Prostate gland (tissue), 2 donors: ENCODE results near the gene CLN6. TPM values are rescaled to one million over a fixed set of nuclear protein-coding genes. Genes with fewer than 3 reads are reported as not detected.
"Not testable (repeated sequence)": the region's sequence is repeated elsewhere in the genome, so short reads cannot be mapped to it uniquely, and the experiment has no call there.

Experiments used
- DNase-seq: peaks from one replicate; pipeline ENCODE4 v3.0.0-alpha.2; 2019; ENCODE audit warnings: low spot score
- H3K27ac ChIP-seq, 2 donors: fragments of 200-600 bp; sonication (generic); 2 replicates each; pipeline ENCODE4 v1.5.1; 2017 to 2019
- H3K27me3 ChIP-seq: fragments of 200-600 bp; sonication (generic); replicated peaks from 2 replicates; pipeline ENCODE4 v1.5.1; 2019; ENCODE audit not compliant: insufficient read depth
- H3K36me3 ChIP-seq, 2 donors: fragments of 200-600 bp; sonication (generic); 1 replicate in 1 of 2; 2 replicates in 1 of 2; pipeline versions ENCODE4 v1.5.1 to v1.8.1; 2017 to 2019
- H3K4me1 ChIP-seq: fragments of 200-600 bp; sonication (generic); replicated peaks from 2 replicates; pipeline ENCODE4 v1.5.1; 2019
- H3K4me3 ChIP-seq, 2 donors: fragments of 200-600 bp; sonication (generic); 2 replicates each; pipeline ENCODE4 v1.5.1; 2017 to 2019
- H3K9me3 ChIP-seq: fragments of 200-600 bp; sonication (generic); 2 replicates; pipeline ENCODE4 v1.5.1; 2017
- POLR2A ChIP-seq: fragments of 450-650 bp; IDR thresholded peaks from one replicate; pipeline ENCODE4 v1.6.1; 2016; ENCODE audit warnings: antibody characterized with exemption, mild to moderate bottlenecking
- POLR2AphosphoS5 ChIP-seq: sonication (generic); formaldehyde crosslinking; IDR thresholded peaks from one replicate; pipeline ENCODE4 v1.6.1; 2017; ENCODE audit warnings: antibody characterized with exemption
- WGBS: methylation state at CpG from one replicate; pipeline ENCODE4 v1.1.5; 2018; 5-methylcytosine and 5-hydroxymethylcytosine counted together
- intact Hi-C: fragments of 100-400 bp; cut with DNase I; formaldehyde crosslinking; loops from one replicate; pipeline ENCODE4 v1.14.2; 2022
- total RNA-seq, 2 donors: library from RNA; depleted of rRNA; stranded (reverse); fragments of >200 nt; gene quantifications; one replicate each; pipeline ENCODE4 v1.1.0, GENCODE V29; 2016
- TF ChIP-seq, protein P1 (sequence below), 4 experiments: fragments of 200-600 bp in 2 of 4; fragments of 450-650 bp in 2 of 4; sonication (generic) in 2 of 4; IDR thresholded peaks; 1 replicate in 3 of 4; 2 replicates in 1 of 4; pipeline ENCODE4 v1.5.1; 2016 to 2019; ENCODE audit warnings: antibody characterized with exemption in 4 of 4, mild to moderate bottlenecking in 2 of 4, moderate library complexity in 2 of 4

CLN6 gene
- total RNA-seq, 2 donors from 2014 or later = 22.7 to 41.8 TPM

DNA sequence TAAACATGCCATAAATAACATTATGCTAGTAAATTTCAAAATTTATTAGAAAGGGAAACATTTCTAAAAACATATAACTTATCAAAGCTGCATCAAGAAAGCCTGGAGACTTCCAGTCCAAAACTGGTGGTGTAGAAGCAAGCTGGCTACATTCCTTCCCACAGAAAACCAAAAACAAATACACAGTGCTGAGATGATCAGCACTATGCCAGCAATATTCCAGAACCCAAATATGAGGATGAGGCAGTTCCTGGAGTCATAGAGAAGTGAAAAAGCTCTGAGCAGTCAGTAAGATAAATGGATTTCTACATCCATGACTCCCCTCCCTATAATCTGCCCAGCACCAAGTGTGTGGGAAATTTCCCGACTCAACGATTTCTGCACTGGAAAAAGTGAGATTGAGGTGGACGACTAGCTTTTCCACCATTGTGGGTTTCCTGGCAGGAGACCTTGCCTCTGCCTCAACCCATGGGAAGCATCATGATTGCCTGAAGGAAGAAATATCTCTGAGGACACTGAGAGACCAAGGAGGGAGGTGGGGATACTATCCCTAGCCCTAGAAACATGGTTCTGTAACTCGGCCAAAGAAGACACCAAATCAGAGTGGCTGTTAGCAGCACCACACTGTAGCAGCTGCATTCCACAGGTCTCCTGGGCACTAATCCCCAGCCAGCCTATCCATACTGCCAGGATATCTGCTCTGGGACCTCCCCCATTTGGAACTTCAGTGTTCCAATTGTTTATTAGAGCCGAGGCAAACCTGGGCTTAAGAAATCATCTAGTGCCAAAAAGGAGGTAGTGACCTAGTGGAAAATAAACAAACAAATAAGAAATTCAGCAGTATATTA is 11.8 kb upstream of the CLN6 start:
- DNase-seq = no peak
- Histone ChIP-seq H3K4me1 (no peaks in the 10 kb centered on the region), H3K36me3 (no peaks in the 10 kb centered on the region), H3K27me3 (no peaks in the 10 kb centered on the region), H3K27ac (no peak overlapping the region), H3K9me3 (no peaks in the 10 kb centered on the region), H3K4me3 (no peak overlapping the region)
- whole genome bisulfite sequencing = 66% methylated on average over 5 of the region's 5 CpGs
- TF ChIP-seq POLR2A (no peak), POLR2AphosphoS5 (no peak)
- TF ChIP-seq, protein P1, sequence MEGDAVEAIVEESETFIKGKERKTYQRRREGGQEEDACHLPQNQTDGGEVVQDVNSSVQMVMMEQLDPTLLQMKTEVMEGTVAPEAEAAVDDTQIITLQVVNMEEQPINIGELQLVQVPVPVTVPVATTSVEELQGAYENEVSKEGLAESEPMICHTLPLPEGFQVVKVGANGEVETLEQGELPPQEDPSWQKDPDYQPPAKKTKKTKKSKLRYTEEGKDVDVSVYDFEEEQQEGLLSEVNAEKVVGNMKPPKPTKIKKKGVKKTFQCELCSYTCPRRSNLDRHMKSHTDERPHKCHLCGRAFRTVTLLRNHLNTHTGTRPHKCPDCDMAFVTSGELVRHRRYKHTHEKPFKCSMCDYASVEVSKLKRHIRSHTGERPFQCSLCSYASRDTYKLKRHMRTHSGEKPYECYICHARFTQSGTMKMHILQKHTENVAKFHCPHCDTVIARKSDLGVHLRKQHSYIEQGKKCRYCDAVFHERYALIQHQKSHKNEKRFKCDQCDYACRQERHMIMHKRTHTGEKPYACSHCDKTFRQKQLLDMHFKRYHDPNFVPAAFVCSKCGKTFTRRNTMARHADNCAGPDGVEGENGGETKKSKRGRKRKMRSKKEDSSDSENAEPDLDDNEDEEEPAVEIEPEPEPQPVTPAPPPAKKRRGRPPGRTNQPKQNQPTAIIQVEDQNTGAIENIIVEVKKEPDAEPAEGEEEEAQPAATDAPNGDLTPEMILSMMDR (IDR thresholded peaks at IDR 0.05) = no peak
- intact Hi-C loops = no loop called here

DNA sequence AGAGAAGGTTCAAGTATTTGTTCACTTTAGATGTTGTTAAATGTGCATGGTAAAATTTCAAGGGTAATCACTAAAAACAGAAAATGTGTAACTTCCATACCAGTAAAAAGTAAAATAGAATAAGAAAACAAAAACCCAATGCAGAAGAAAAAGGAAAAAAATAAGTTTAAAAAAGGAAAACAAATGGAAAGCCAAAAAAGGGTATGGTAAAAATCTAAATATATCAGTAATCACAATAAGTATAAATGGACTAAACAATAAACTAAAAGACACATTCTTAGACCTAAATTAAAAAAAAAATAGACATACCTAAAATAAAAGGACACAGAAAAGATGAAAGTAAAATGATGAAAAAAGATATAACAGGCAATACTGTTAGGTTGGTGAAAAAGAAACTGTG is 9.5 kb upstream of the CLN6 start:
- no peaks in the 10 kb centered on the region for H3K9me3 ChIP-seq
- no peaks in the 10 kb centered on the region for H3K4me1 ChIP-seq
- no peaks in the 10 kb centered on the region for H3K27me3 ChIP-seq
- no peak overlapping the region for H3K4me3 ChIP-seq
- TF ChIP-seq POLR2AphosphoS5 = no peak
- TF ChIP-seq POLR2A = no peak
- TF ChIP-seq, protein P1 (IDR thresholded peaks at IDR 0.05) = no peak
- no peak overlapping the region for H3K27ac ChIP-seq
- no peak for DNase-seq
- intact Hi-C loops = no loop called here
- H3K36me3 ChIP-seq = no peaks in the 10 kb centered on the region

DNA sequence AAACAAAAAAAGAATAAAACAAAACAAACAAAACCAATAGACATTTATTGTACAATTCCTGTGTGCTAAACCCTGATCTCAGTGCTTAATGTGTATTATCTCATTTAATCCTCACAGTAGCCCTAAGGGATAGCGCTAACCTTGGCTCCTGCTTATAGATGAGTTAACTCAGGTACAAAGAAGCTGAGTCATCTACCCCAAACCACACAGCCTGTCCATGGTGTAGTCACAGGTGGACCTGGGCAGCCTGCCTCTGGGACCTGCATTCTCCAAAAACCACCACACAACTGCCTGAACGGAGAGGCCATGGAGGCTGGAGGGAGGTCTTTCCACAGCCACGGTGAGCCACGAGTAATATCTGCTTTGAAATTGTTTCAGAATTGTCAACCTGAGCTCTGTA is 5.5 kb upstream of the CLN6 start:
- Histone ChIP-seq H3K36me3 (no peaks in the 10 kb centered on the region), H3K4me1 (no peaks in the 10 kb centered on the region), H3K27me3 (no peaks in the 10 kb centered on the region), H3K4me3 (no peak overlapping the region), H3K27ac (no peak overlapping the region), H3K9me3 (no peaks in the 10 kb centered on the region)
- no peak for TF ChIP-seq POLR2A
- TF ChIP-seq, protein P1 (IDR thresholded peaks at IDR 0.05) = no peak
- no peak for TF ChIP-seq POLR2AphosphoS5
- DNase-seq = no peak
- WGBS = 91% methylated on average over 4 of the region's 4 CpGs
- intact Hi-C loops = no loop called here

DNA sequence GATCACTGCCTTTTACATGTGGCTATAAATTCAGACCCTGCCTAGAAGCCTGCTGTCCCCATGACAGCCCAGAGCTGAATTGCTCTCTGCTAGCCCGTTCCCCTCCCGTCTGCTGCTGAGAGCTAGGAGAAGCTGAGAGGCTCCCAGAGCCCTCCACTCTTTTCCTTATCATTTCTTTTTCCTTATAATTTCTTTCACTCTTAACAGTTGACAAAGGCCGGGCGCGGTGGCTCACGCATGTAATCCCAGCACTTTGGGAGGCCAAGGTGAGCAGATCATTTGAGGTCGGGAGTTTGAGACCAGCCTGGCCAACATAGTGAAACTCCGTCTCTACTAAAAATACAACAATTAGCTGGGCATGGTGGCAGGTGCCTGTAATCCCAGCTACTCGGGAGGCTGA is 5.0 kb upstream of the CLN6 start:
- WGBS = 91% methylated on average over 9 of the region's 9 CpGs
- H3K27ac ChIP-seq, H3K4me3 ChIP-seq, H3K9me3 ChIP-seq, H3K4me1 ChIP-seq, DNase-seq, H3K27me3 ChIP-seq, intact Hi-C loops, H3K36me3 ChIP-seq: not testable (repeated sequence)

DNA sequence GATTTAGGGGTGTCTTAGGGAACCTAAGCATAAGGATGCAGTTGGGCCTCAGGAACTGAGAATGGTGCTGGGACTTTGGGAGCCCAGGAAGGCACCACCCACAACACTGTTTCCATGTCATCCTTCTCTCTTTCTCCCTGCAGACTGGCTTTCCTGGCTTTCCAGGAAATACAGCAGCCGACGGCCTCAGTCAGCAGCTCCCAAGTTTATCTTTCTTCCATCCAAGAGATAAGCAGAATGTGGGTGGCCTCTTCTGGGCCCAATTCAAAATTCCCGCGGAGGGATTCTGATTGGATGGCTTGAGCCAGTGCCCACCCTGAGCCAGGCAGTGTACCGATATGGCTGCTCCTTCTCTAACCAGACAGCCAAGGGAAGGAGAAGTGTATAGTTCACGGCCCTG is 4.5 kb upstream of the CLN6 start:
- Histone ChIP-seq H3K36me3 (no peaks in the 10 kb centered on the region), H3K4me3 (no peak overlapping the region), H3K27ac (no peak overlapping the region), H3K9me3 (no peaks in the 10 kb centered on the region), H3K27me3 (no peaks in the 10 kb centered on the region), H3K4me1 (no peaks in the 10 kb centered on the region)
- WGBS = 54% methylated on average over 6 of the region's 6 CpGs
- TF ChIP-seq POLR2AphosphoS5 = no peak
- TF ChIP-seq POLR2A = no peak
- TF ChIP-seq, protein P1 (IDR thresholded peaks at IDR 0.05) = no peak
- DNase-seq = peak; percentile 2
- intact Hi-C loops = no loop called here
